Activated CD8-positive, alpha-beta memory T cell treated with anti-CD3 and anti-CD28 coated beads for 36 hours (primary cell): ENCODE results near the gene LUZP1. TPM values are rescaled to one million over a fixed set of nuclear protein-coding genes. Genes with fewer than 3 reads are reported as not detected.

Experiments used
- CTCF ChIA-PET: fragments of 350-600 bp; sonication (Branson Sonifier 250); formaldehyde crosslinking; loops from one replicate; lab custom pipeline; 2021; ENCODE audit warnings: antibody characterized with exemption; lab: Charles Lee
- POLR2A ChIA-PET: fragments of 350-600 bp; sonication (Branson Sonifier 250); formaldehyde crosslinking; loops from one replicate; lab custom pipeline; 2021; ENCODE audit warnings: antibody characterized with exemption; lab: Charles Lee
- total RNA-seq, 2 experiments: library from RNA; stranded (reverse); gene quantifications; one replicate each; pipeline ENCODE4 v1.2.3, GENCODE V29; 2021

The LUZP1 gene
- total RNA-seq, 2 experiments from 2014 or later: 20.4 to 20.7 TPM

DNA sequence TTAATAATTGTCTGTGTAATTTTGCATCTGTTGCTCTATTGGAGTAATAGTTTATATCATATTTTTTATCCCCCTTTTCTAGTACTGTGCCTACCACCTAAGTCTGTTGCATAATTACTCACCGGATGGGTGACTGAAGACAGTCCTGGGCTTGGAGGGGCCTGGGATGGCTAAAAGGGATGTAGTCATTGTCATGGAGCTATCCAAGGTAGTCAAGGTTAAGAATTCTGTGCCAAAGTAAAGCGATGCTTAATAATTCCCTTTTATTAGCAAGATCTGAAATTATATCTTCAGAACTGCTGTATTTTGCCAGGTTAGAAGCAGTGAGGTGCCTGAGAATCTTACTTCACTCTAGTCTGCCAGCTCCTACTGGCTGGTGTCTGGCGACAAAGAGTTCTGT, 87.8 kb downstream of the LUZP1 start:
- ChIA-PET POLR2A (no interaction called here), CTCF (interaction anchor here (0.8 kb wide), 1 partner anchor 104 kb away, joined by 3 read pairs; no protein-coding TSS in a partner anchor)

DNA sequence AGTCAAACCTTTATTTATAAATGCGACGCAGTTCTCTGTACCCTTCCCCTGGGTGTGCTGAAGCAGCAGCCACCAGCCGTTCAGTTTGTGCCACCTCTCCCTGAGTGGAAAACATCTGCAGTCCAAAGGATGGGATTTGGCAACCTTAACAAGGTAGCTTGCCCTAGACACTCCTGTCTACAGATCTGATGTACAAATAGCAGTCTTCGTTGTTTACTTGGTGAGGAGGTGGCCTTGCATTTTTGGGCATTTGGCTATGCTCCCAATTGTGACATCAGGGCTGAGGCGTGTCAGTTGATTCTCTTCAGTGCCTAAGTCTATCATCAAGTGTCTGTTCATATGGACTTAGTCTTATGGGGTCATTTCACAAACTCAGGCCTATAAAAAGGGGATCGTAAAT, 89.6 kb downstream of the LUZP1 start:
- POLR2A ChIA-PET: no interaction called here
- CTCF ChIA-PET: no interaction called here

DNA sequence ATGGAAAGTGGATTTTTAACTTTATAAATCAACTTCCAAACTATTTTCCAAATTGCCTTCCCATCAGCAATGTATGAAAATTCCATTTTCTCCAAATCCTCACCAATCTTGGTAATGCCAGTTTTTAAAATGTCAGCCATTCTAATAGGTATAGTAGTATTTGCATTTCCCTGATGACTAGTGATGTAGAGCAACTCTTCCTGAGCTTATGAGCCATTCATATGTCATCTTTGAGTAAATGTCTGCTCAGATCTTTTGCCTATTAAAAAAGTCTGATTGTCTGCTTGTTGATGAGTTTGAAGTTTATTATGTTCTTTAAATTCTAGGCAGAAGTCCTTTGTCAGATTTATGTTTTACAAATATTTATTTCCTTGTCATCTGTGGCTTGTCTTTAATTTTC, 94.6 kb downstream of the LUZP1 start:
- CTCF ChIA-PET: no interaction called here
- POLR2A ChIA-PET: no interaction called here

DNA sequence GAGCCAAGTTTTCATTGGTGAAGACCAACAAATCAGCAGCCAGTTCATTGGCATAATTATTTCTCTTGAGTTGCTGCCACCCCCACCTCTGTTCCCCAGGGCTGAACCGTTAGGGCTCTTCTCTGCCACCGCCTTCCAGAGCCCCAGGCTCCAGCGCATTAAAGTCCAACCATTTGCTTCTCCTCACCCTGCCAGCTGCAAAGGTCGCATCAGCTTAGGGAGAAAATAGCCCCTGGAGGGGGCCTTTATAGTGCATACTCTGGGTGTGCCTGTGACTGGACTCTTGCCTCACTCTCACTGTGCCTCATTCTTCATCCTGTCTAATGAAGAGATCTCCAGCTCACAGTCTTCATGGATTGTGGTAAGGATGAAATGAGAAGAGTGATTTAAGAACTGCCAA, 99.0 kb downstream of the LUZP1 start:
- ChIA-PET CTCF (no interaction called here), POLR2A (no interaction called here)

DNA sequence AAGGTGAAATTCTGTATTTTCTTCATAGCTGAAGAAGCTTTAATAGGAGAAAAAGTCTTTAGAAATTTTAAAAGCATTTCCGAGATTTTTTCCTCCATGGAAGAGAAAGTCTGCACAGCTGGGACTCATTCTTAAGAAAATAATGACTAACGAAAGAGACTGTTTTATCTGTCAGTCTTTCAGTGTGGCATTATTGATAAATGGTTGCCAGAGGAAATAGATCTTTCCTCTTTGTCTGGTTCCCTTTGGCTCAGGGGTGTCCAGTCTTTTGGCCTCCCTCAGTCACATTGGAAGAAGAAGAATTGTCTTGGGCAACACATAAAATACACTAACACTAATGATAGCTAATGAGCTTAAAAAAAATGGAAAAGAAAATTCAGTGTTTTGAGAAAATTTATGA, 99.5 kb downstream of the LUZP1 start:
- CTCF ChIA-PET: no interaction called here
- POLR2A ChIA-PET: no interaction called here

DNA sequence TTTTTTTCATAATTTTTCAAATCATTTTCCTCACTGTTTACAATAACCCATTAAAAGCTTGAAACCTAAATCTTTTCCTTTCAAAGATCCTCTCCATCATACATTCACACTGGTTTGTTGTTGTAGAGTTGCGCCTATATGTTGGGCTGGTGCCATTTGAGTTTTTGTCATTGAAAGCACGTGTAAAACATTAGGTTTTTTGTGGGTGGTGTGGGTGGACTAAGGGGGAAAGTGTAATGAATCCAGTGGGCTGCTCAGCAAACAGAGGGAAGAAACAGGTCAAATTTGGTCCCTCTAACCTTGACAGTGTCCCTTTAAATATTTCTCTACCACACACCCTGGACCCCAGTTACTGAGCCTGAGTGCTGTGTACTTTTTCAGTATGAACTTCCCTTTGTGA, 102.6 kb downstream of the LUZP1 start:
- POLR2A ChIA-PET: no interaction called here
- CTCF ChIA-PET: no interaction called here

DNA sequence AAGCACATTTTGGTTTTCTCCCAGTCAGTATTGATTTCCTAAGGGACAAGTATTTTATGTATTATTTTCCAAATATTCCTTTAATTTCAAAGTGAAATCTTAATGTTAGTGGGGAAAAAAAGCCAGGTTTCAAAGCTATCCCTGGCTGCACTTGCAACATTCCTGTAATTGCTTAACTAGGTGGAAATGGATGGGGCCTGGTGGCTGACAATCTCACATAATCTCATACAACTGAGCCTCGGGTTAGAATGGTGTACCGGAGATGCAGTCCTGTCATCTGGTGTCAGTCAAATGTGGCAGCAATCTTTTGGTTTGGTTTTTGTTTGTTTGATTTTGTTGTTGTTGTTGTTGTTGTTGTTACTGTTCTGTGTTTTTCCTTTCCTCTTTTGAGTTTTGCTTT, 103.3 kb downstream of the LUZP1 start:
- POLR2A ChIA-PET: no interaction called here
- CTCF ChIA-PET: no interaction called here

DNA sequence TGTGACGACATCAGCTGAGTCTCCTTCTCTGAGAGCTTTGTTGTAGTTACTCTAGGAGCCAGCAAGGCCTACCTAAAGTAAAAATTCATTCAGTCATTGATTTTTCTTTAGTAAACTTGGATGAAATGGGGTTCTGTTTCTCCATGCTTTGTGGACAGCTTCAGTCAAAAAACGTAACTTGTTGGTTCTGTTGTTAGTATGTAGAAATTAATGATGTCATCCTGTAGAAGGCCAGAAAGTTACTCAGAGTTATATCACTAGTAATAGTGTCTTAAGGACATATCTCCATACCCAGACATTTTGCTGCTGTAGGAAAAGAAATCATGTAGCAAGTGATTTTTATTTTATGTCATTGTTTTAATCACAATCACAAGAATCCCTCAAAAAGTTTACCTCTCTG, 106.4 kb downstream of the LUZP1 start:
- POLR2A ChIA-PET: no interaction called here

DNA sequence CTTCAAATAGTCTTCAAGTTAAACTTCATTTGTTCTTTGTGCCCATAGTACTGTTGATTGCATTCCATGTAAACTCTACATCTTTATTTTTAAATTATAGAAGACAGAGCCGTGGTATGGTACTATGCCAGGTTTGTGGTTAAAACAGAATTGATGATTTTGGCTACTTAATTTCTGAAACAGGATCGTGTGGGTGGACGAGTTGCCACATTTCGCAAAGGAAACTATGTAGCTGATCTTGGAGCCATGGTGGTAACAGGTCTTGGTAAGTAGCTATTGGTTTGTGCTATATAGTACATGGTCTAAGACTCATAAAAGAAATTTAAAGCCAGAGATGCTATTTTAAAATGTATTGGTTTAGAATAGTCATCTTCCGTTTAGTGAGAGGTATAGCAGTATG, 111.4 kb downstream of the LUZP1 start:
- POLR2A ChIA-PET: interaction anchor here (0.7 kb wide), 1 partner anchor 245 kb away, joined by 4 read pairs; no protein-coding TSS in a partner anchor
- CTCF ChIA-PET: no interaction called here

More for the DNA sequence above, 106.4 kb downstream of the LUZP1 start:
- CTCF ChIA-PET: interaction anchor here (1.5 kb wide), 1 partner anchor 123 kb away, joined by 3 read pairs; no protein-coding TSS in a partner anchor

DNA sequence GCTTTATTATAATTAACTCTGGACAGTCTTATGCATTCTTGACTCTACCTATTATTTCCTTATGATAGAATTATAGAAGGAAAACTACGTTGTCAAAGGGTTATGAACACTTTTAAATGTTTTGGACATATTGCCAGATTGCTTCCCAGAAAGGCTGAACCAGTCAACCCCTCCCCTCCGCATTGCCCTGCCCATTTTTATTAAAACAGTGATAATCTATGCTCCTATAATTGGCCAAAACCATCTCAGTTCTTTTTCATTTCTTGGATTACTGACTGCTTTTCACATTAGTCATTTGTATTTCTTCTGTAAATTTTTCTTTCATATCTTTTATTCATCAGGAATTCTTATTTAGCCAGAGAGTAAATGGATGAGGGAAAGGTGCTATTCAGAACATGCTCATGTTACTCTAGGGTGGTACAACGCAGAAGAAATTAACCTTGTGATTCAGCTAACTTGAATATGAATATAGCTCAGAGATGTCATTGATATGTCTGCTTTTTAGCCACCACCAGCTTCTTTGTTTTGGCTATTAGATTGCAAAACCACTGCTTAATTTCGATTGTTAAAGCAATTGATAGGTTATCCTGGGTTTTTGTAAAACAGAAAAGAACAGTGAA, 117.3 kb downstream of the LUZP1 start:
- ChIA-PET CTCF (no interaction called here), POLR2A (no interaction called here)

DNA sequence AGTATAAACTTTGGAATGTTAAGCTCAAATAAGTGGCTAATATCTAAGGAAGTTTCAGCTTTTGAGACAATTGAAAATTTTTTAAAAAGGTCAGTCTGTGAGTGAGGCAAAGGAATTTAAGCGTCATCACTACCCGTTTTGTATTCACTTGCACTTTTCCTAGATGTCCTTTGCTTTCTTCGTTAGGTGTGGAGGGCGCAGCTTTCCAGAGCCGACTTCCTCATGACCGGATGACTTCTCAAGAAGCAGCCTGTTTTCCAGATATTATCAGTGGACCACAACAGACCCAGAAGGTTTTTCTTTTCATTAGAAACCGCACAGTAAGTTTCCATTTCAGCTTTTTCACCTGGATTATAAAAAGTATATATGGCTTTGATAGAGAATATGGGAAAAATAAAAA, 118.5 kb downstream of the LUZP1 start:
- ChIA-PET CTCF (no interaction called here), POLR2A (no interaction called here)

DNA sequence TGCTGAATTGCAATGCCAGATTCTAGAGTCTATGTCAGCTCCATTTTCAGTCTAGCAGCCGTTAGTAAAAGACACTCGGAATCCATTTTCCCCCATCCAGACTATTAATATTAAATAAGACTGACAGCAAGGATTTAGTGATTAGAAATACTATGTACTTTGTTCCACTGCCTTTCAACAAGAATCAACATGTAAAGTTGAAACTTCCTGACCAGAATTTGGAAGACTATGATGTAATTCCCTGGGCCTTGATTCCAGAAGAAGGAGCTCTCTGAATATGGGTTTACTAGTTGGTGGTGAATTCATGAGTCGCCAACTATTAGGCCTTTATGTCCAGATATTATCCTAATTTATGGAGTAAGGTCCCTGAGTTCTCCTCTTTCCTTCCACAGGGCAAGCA, 124.6 kb downstream of the LUZP1 start:
- CTCF ChIA-PET: no interaction called here
- POLR2A ChIA-PET: no interaction called here

DNA sequence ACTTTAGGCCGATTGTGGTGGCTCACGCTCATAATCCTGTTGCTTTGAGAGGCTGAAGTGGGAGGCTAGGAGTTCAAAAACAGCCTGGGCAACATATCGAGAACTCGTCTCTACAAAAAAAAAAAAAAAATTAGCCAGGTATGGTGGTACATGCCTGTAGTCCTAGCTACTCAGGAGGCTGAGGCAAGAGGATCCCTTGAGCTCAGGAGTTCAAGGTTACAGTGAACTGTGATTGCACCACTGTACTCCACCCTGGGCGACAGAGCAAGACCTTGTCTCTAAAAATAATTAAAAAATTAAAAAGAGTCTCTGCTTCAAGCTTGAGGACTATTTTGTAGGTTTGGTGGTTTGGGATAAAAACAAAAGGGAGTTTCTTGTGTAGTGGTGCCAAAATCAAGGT, 128.1 kb downstream of the LUZP1 start:
- CTCF ChIA-PET: interaction anchor here (0.7 kb wide), 1 partner anchor 223 kb away, joined by 3 read pairs; no protein-coding TSS in a partner anchor

DNA sequence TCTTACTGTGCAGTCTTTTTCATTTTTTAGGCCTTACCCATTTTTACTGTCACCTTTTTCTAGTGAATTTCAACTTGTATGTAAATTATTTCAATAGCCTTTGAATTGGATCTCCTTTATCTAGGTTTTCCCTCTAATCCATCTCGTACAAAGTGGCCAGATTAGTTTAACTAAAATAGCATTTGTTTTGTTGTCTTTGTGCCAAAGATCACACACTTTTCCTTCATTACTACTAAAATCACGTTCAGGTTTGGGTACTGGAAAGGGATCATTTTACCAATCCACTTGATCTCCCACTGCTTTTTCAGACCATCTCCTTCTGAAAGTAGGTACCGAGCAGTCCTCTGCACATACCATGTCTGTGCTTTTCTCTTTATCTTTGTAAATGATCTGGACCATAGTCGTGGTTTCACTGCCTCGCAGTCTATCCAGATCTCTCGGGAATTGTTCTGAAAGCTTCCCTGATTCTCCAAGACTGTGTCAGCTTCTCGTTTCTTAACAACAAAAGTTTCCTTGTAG, 129.3 kb downstream of the LUZP1 start:
- ChIA-PET POLR2A (no interaction called here), CTCF (no interaction called here)

More for the DNA sequence above, 128.1 kb downstream of the LUZP1 start:
- POLR2A ChIA-PET: no interaction called here

DNA sequence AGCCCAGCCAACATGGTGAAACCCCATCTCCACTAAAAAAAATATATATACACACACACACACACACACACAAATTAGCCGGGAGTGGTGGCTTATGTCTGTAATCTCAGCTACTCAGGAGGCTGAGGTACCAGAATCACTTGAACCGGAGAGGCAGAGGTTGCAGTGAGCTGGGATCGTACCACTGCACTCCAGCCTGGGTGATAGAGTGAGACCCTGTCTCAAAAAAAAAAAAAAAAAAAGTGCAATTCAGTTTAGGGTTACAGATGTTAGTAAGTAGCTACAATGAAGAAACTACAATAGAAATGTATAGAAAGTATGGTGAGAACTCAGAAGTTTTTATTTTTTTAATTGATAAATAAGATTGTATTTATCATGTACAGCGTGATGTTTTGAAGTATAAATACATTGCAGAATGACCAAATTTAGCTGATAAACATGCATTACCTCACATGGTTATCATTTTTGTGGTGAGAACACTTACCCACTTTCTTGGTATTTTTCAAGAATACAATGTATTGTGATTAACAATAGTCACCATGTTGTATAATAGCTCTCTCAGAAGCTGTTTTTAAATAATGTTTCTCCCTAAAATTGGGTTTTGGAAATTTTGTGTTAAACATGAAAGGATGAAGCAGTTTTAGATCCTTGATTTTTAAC, 131.4 kb downstream of the LUZP1 start:
- ChIA-PET POLR2A (interaction anchor here (0.6 to 1.0 kb wide), 2 partner anchors 9 to 16 kb away, joined by 5 to 7 read pairs; no protein-coding TSS in a partner anchor), CTCF (no interaction called here)

DNA sequence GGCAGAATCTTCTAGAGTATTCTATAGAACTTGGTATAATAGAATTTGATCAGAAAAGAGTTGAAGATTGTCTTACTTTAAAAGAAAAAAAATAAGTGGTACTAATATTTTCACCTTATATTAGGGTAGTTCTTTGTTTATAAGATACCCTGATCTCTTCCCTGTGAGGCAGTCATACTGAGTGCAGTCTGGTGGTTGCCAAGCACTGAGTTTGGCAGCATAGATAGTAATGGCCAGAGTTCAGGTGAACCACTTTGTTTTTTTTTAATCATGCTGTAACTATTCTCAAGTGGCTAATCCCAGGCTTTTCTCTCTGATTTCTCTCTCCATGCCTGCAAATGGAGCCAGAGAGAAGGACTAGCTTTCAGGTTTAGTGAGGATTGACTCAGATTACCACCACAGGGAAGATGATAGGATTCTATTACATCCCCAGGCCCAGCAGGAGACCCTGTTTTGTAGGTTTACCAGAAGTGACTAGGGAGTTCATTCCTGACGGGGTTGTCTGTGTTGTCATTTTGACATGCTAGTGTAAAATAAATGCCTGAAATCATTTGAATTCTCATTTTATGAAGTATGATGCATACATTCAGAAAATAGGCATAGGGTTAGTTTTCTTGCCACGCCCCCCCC, 132.7 kb downstream of the LUZP1 start:
- POLR2A ChIA-PET: no interaction called here

More for the DNA sequence above, 132.7 kb downstream of the LUZP1 start:
- CTCF ChIA-PET: no interaction called here

Other genes starting within 250 kb of the LUZP1 start
- not detected for gene LACTBL1, start 196.0 kb downstream of the LUZP1 start, total RNA-seq
- not detected for gene TEX46, start 153.0 kb downstream of the LUZP1 start, total RNA-seq
- 10 to 100 TPM; 69.6 TPM for gene KDM1A, start 149.4 kb downstream of the LUZP1 start, total RNA-seq
- gene HTR1D, start 48.6 kb upstream of the LUZP1 start, total RNA-seq: not detected
- 100 to 1,000 TPM; 197 to 198 TPM for gene HNRNPR, start 175.4 kb upstream of the LUZP1 start, total RNA-seq
- gene ZNF436, start 201.0 kb upstream of the LUZP1 start, total RNA-seq: 1 to 10 TPM; 4.0 to 4.6 TPM